DND-41 (cell line): ENCODE data around the gene KDM5A.

Experiments
- ATAC-seq: fragments of 200-7000 bp; cut with Tn5 transposase; 3 replicates; pipeline ENCODE4 v1.9.1; 2021; ENCODE audit warnings: low read depth; ENCODE audit not compliant: insufficient read depth
- DNase-seq: peaks from one replicate; pipeline ENCODE4 v3.0.0-alpha.2; 2020
- H2AFZ ChIP-seq: 2 replicates; pipeline ENCODE4 v1.6.0; 2012; ENCODE audit warnings: low read depth, low read length
- H3K27ac ChIP-seq: 2 replicates; pipeline ENCODE4 v1.5.1; 2012; ENCODE audit warnings: low read length, inconsistent platforms
- H3K27me3 ChIP-seq: fragments of 200-600 bp; sonication (generic); 2 replicates; pipeline ENCODE4 v1.6.0; 2012; ENCODE audit warnings: low read length, mild to moderate bottlenecking, inconsistent platforms; ENCODE audit not compliant: insufficient read depth, poor library complexity
- H3K36me3 ChIP-seq: 2 replicates; pipeline ENCODE4 v1.5.1; 2012; ENCODE audit warnings: low read length, inconsistent platforms; ENCODE audit not compliant: insufficient read depth
- H3K4me1 ChIP-seq: 2 replicates; pipeline ENCODE4 v1.5.1; 2012; ENCODE audit warnings: mild to moderate bottlenecking, low read length; ENCODE audit not compliant: insufficient read depth
- H3K4me2 ChIP-seq: 2 replicates; pipeline ENCODE4 v1.6.0; 2012; ENCODE audit warnings: mild to moderate bottlenecking, moderate library complexity, low read length, inconsistent platforms; ENCODE audit not compliant: insufficient read depth
- H3K4me3 ChIP-seq, 2 experiments: fragments of 200-600 bp in 1 of 2; shearing (Covaris generic) in 1 of 2; 2 replicates each; pipeline ENCODE4 v1.5.1; 2012 to 2016; ENCODE audit warnings: inconsistent platforms in 2 of 2, low read length in 2 of 2, mild to moderate bottlenecking in 2 of 2, low read depth in 1 of 2, moderate library complexity in 1 of 2
- H3K79me2 ChIP-seq: 2 replicates; pipeline ENCODE4 v1.6.0; 2012; ENCODE audit warnings: low read length, inconsistent platforms; ENCODE audit not compliant: insufficient read depth
- H3K9ac ChIP-seq: 2 replicates; pipeline ENCODE4 v1.6.0; 2012; ENCODE audit warnings: low read depth, mild to moderate bottlenecking, inconsistent platforms, low read length, moderate library complexity
- H3K9me3 ChIP-seq: 2 replicates; pipeline ENCODE4 v1.5.1; 2012; ENCODE audit warnings: low read length, moderate library complexity, mild to moderate bottlenecking, inconsistent platforms; ENCODE audit not compliant: insufficient read depth, severe bottlenecking
- H4K20me1 ChIP-seq: 2 replicates; pipeline ENCODE4 v1.6.0; 2012; ENCODE audit warnings: low read length; ENCODE audit not compliant: insufficient read depth
- EZH2 ChIP-seq: IDR thresholded peaks from 3 replicates; pipeline ENCODE4 v1.6.1; 2012; ENCODE audit warnings: borderline replicate concordance, low read depth, mild to moderate bottlenecking, moderate library complexity, low read length, inconsistent platforms; ENCODE audit not compliant: severe bottlenecking
- TF ChIP-seq, protein P1 (sequence below): IDR thresholded peaks from 2 replicates; pipeline ENCODE4 v1.5.1; 2012; ENCODE audit warnings: borderline replicate concordance, low read length, moderate library complexity, mild to moderate bottlenecking; ENCODE audit not compliant: poor library complexity, severe bottlenecking; ENCODE audit errors: extremely low read depth

Gene KDM5A

GRCh38 chr12:414859-415258 lies 25.7 kb upstream of the KDM5A start:
- Histone ChIP-seq H3K27ac (no peak overlapping the region), H3K36me3 (peaks cover 67% of the 10 kb centered on the region), H3K27me3 (no peaks in the 10 kb centered on the region), H3K4me1 (no peaks in the 10 kb centered on the region), H2AFZ (no peak overlapping the region), H4K20me1 (no peaks in the 10 kb centered on the region), H3K9me3 (no peaks in the 10 kb centered on the region), H3K4me3 (no peak overlapping the region), H3K4me2 (no peak overlapping the region), H3K79me2 (no peaks in the 10 kb centered on the region), H3K9ac (no peak overlapping the region)
- DNase-seq (no peak), ATAC-seq (no peak)
- TF ChIP-seq, protein P1, sequence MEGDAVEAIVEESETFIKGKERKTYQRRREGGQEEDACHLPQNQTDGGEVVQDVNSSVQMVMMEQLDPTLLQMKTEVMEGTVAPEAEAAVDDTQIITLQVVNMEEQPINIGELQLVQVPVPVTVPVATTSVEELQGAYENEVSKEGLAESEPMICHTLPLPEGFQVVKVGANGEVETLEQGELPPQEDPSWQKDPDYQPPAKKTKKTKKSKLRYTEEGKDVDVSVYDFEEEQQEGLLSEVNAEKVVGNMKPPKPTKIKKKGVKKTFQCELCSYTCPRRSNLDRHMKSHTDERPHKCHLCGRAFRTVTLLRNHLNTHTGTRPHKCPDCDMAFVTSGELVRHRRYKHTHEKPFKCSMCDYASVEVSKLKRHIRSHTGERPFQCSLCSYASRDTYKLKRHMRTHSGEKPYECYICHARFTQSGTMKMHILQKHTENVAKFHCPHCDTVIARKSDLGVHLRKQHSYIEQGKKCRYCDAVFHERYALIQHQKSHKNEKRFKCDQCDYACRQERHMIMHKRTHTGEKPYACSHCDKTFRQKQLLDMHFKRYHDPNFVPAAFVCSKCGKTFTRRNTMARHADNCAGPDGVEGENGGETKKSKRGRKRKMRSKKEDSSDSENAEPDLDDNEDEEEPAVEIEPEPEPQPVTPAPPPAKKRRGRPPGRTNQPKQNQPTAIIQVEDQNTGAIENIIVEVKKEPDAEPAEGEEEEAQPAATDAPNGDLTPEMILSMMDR: no peak
- no peak for TF ChIP-seq EZH2

DNA sequence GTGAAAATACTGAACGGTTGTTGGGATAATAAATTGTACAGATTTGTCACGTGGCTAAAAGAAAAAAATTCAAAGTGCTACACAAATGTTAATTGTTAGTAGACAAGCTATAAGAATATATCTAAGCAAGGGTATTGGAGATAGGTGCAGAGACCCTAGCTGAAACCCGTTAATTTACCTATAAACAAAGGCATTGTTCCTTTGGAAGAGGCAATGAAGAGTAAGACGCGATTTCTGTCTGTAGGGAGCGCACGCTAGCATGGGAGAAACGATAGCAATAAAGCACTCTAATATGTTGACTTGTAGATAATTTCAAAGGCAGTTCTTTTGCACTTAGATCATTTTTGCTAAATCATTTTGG lies 12.9 kb upstream of the KDM5A start:
- Histone ChIP-seq H3K27me3 (no peaks in the 10 kb centered on the region), H2AFZ (peak overlapping the region; percentile 98), H3K9me3 (no peaks in the 10 kb centered on the region), H3K36me3 (peaks cover 18% of the 10 kb centered on the region), H3K27ac (peak overlapping the region; percentile 88), H3K79me2 (peaks cover 33% of the 10 kb centered on the region), H3K4me1 (peaks cover 24% of the 10 kb centered on the region), H3K4me2 (peak overlapping the region; percentile 64), H3K4me3 (peak overlapping the region; percentile 85 to 89), H3K9ac (peak overlapping the region; percentile 75), H4K20me1 (no peaks in the 10 kb centered on the region)
- TF ChIP-seq, protein P1: peak; percentile 63
- TF ChIP-seq EZH2: no peak
- ATAC-seq: peak; percentile 23; the same call in 1 of the 3 replicates
- peak; percentile 29 for DNase-seq

GRCh38 chr12:401235-402028 lies 12.3 kb upstream of the KDM5A start, which contains the start of gene CCDC77:
CCDC77 (plus strand) TSS chr12:401644; CDS start chr12:409384, 7,740 bp downstream.
- no peaks in the 10 kb centered on the region for H4K20me1 ChIP-seq
- H3K9me3 ChIP-seq: no peaks in the 10 kb centered on the region
- H3K27ac ChIP-seq: peak within 1 kb of the TSS; percentile 88
- H2AFZ ChIP-seq: peak within 1 kb of the TSS; percentile 98
- peaks cover 24% of the 10 kb centered on the region for H3K4me1 ChIP-seq
- peak within 1 kb of the TSS; percentile 85 to 89 for H3K4me3 ChIP-seq
- peak within 1 kb of the TSS; percentile 75 for H3K9ac ChIP-seq
- H3K36me3 ChIP-seq: peaks cover 14% of the 10 kb centered on the region
- peaks cover 33% of the 10 kb centered on the region for H3K79me2 ChIP-seq
- peak within 1 kb of the TSS; percentile 64 for H3K4me2 ChIP-seq
- peak; percentile 99 for ATAC-seq
- TF ChIP-seq, protein P1: peak; percentile 43
- no peak for TF ChIP-seq EZH2
- peak; percentile 94 for DNase-seq
- H3K27me3 ChIP-seq: no peaks in the 10 kb centered on the region
